PC-3 (cell line): ENCODE measurements around the gene DMD.

Source experiments
- CTCF ChIP-seq: fragments of 300-600 bp; sonication (generic); conservative IDR thresholded peaks from 2 replicates; pipeline ENCODE4 v1.5.1; 2017; ENCODE audit warnings: antibody characterized with exemption, low read depth, mild to moderate bottlenecking, low read length
- EZH2 ChIP-seq: fragments of 300-600 bp; sonication (generic); IDR thresholded peaks from one replicate; pipeline ENCODE4 v1.6.1; 2017; ENCODE audit warnings: antibody characterized with exemption, mild to moderate bottlenecking, low read length; ENCODE audit not compliant: unreplicated experiment

GRCh38 chrX:31384471-31384870 is 1826.9 kb downstream of the DMD start:
- TF ChIP-seq CTCF (no peak), EZH2 (no peak)
